GM18870 (cell line): ENCODE data around the gene GAB1.
"Not testable (repeated sequence)": the region's sequence is repeated elsewhere in the genome, so short reads cannot be mapped to it uniquely, and the experiment has no call there.

Source experiments
- ATAC-seq: cut with Tn5 transposase; IDR thresholded peaks from one replicate; pipeline ENCODE4 v1.9.1; 2021; ENCODE audit warnings: moderate library complexity; ENCODE audit not compliant: unreplicated experiment

The GAB1 gene

DNA sequence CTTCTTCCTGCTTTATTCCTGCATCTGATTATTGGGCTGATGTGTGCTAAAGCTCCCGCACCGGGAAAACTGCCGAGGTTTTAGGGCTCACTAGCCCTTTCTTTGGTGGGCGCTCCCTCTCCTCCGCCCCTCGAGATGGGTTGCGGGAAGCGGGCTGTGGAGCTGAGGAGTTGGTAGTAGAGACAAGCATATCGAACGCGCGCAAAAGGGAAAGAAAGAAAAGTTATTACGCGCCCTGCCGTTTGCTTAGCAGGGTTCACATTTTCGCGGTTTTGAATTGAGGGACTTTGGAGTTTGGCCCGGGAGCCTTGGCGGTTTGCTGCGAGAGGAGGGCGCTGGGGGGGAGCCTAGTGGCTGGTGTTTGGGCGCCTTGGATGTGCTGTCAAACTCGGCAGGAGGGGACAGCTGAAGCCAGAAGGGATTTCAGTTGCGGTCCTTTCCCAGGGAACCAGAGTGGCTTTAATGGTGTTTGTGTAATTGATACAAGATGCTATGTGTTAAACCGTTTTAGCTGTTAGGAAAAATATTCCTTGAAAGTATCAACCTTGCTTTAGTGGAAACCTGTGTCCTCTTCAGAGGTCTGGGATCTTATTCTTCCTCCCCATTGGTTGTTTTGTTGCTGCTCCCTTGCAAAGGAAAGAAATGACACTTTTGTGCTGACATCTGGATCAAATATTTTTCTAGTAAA is 1.1 kb downstream of the GAB1 start:
- ATAC-seq: no peak

DNA sequence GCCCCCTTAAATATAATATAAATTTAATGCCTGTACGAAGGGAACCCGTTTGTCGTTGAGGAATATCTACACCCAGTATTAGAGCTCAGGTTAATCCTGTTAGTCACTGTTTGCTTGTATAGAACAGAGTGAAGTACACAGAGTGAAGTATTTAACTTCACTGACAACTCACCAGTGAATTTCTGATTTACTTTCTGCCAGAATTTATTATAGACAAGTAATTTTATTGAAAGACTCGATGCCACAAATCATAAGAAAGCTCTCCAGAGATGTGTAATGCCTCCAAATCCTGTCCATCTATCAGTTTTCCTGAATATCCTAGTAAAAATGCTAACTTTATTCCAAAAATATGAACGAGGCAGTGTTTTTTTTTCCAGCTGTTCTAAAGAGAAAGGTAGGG is 1.6 kb downstream of the GAB1 start:
- no peak for ATAC-seq

DNA sequence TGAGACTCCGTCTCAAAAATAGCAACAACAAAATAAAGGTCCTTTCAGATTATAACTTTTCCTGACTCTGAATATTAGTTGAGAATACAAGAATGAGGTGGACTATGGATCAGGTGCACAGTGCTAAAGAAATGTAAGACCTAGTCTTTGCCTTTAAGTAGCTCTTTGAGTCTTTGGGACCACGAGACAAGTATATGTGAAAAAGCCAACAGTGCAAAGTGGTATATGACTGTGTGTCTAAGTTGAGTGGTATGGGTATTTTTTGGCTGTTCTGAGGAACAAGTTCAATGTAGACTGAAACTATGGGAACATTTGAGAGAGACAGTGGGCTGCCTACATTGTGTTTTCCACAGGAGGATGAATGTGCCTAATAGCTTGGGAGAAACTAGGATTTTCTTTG is 2.8 kb downstream of the GAB1 start:
- ATAC-seq: no peak

DNA sequence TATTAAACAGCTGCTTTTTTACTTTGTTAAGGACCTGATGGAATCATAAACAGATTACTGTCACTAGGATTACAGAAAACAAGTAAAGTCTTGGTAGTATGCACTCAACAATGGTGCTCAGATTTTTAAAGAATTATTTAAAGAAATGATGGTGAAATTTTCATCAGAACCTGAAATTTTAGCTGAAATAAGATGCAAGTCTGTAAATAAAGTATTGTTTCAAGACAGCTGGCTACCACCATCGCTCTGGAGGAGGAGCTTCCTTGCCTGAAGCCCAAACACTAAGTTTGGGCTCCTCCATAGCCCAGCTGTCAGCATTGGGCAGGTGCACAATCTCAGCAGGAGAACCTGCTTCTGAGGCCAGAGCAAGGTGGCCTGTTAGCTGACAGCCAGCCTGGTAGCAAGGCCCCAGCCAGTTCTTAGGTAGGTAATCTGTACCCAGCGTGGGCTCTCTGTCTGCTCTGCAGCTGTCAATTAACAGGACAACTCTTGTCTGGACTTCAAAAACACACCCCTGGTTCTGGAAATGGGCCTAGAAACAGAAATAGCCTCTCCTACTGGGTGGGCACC is 4.6 kb downstream of the GAB1 start:
- no peak for ATAC-seq

DNA sequence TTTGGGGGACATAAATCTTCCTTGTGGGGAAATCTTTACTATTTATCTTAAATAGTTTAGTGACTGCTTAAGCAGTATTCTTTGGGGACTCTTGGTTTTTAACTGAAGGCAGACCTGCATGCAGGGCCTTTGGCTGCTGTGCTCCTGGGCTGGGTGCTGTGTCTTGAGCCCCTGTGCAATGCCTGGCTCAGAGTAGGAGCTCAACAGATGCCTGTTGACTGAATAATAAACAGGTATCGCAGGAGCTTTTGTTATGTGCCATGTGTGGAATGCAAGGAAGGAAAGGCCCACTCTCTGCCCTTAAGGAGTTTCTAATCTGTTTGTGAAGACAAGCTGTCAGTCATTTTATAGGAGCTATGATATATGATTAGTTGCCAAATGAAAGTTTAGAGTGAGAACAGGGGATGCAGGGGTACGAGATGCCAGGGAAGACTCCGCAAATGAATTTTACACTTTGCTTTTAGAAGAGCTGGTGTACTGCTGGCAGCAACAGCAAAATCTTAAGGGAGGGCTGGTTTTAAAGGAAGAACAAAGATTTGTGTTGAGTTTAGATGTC is 6.7 kb downstream of the GAB1 start:
- no peak for ATAC-seq

DNA sequence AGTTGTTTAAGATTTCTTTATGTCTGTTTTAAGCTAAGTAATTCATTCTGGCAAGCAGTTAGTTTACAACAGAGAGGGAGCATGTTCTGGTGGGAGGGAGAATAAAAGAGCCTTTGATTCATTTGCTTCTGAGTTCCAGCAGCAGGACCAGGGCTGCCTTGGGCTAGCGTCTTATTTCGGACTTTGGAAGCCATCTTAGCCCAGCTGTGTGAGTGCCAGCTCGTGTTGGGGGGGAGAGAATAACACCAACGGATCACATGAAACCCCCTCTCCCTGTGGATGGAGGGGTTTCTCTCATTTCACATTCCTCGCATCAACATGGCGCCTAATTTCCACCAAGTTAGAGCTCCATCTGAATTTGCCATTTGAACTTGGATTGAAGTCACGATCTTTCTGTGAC is 7.4 kb downstream of the GAB1 start:
- ATAC-seq: no peak

DNA sequence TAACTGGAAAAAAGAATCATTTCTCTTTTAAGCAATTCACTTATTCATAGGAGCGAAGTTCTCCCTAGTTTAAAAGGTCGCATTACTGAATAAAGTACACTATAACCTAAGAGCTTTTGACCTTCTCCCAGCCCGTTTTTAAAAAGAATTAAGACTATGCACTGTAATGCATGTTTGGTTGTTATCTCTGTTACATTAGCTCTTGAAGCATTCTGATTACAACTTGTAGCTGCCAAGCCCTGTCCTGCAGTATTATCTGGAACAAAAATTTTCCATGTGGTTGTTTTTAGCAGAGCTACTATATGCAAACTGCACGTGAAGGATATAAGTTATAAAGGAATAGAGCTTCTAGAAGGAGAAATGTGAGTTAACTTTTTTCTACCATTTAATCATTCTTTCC is 8.1 kb downstream of the GAB1 start:
- ATAC-seq: no peak

DNA sequence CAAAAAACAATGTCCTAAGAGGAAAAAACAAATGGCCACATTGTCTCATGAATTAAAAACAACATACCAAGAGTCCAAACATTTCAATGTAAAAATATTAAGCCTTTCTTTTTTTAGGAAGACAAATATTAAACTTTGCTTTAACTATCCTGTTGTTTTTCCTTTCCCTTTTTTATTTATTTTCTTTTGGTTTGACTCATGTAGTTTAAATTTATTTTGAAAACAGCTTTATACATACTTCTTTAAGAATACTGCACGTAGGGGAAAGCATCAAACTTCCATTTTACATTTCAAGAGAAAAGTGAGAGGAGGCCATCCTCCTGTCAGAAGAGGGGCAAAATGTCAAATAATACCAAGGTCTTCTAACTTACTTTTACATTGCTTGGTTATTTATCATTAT is 8.7 kb downstream of the GAB1 start:
- ATAC-seq: no peak

DNA sequence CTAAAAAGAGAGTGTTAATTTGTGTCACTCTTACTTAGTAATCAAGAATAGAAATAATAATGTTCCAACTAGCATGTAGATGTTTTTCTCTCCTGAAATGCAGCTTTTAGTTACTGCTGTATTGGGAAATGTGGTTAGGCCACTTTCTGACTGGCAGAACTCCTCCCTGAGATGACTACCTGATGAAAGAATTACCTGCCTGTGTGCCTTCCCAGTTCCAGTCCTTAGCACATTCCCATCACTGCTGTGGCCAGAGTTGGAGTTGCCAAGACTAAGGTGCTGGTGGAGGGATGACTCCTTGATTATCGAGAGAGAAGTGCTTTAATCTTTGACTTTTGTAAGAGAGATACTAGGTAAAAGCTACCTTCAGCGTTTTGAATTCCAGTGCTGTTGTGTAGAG is 9.5 kb downstream of the GAB1 start:
- no peak for ATAC-seq

DNA sequence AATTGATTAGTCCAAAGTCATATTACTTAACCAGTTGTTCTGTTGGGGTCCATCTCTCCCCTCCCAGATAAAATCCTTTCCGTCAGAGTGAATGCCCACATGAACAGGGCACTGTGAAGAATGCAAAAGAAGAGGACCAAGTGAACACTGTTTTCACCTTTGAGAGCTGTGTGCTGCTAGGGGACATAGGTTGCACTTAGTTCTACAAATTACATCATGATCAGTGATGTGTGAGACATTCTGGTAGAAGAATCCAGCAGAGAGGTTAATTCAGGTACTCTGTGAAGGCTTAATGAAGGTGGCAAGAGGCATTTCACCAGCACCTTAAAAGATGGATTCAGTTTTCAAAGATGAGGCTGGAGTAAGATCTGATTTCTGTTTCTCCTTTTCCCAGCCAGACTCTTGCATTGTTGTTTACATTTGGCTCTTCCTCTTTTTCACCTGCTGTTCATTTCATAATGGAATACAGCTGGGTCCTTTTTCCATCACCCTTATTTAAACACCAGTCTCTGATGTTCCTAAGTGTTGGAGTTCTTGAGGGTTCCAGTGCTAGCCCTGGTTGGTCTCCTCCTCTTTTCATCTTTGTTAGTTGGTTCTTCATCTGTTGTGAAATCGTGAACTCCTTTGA is 10.9 kb downstream of the GAB1 start:
- ATAC-seq: no peak

DNA sequence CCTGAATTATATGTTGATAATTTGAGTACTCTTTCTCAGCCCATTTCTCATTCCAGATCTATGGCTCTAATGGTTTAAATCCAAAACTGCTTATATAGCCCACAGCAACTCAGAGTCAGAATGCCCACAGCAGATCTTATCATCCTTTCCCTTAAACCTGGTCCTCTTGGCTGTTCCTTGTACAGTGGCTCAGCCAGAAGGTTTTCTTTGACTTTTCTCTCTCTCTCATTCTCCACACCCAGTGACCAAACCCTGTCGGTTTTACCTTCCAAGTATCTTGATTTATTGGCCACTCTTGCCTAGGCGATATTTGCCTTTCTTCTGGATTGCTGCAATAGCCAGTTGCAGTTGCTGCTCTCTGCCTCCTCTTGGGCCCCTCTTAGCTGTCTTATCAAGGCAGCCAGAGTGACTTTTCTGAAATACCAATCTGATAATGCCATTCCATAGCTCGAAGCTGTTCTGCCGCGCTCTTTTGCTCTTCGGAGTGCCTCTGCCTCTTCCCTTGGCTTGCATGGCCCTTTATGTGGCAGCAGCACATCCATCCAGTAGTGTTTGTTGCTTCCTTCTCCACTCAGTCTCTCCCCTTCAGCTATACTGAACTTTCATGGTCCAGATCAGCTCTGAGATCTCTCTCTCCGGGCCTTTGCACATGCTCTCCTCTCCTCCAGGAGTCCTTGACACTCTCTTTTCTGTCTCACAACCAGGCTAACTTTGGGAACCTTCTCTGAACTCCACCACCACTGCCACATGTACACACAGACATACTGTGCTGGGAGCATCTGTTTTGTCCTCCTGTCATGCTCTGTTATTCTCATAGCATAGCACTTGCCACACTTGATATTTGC is 11.8 kb downstream of the GAB1 start:
- ATAC-seq: no peak

DNA sequence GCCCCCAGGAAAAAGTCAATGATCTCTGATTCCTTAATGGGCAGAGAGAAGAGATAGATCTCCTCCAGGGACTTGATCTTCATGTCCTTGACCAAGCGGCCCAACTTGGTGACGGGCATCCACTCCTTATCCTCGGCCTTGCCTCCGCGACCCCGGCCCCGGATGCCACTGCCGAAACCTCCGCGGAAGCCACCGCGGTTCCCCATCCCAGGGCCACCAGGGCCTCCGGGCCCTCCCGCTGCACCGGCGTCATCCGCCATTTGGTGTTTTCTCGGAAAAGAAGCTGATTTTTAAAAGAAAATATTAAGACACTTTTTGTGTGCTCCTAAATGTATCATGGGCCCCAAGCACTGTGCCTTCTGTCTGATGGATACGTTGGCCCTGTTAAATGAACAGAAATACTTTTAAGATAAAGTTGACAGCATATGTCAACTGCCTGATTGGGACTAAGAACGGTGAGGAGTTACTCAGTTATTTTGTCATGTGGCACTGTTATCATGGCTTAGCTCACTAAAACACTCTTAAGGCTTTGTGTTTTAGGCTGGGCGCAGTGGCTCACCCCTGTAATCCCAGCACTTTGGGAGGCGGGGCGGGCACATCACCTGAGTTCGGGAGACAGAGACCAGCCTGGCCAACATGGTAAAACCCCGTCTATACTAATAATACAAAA is 13.3 kb downstream of the GAB1 start:
- ATAC-seq: not testable (repeated sequence)

DNA sequence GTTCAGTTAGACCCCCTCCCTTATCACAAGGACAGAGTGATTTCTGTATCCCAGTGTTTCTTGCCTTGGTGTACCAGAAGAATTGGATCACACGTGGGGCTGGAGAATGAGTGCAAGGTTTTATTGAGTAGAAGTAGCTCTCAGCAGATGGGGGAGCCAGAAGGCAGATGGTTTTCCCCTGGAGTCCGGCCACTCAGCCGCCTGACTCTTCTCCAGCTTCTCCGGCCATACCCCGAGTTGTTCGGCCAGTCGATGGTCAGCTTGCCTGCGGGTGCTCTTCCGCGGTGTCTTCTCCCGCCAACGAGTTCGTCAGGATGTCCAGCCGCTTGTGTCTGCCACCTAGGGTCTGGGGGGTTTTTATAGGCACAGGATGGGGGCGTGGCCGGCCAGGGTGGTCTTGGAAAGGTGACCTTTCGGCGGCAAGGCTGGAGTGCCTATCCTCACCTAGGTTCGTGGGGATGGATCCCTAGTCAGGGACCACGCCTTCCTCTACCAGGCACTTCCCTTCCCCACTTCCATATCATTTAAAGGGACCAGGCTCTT is 14.5 kb downstream of the GAB1 start:
- ATAC-seq: no peak

DNA sequence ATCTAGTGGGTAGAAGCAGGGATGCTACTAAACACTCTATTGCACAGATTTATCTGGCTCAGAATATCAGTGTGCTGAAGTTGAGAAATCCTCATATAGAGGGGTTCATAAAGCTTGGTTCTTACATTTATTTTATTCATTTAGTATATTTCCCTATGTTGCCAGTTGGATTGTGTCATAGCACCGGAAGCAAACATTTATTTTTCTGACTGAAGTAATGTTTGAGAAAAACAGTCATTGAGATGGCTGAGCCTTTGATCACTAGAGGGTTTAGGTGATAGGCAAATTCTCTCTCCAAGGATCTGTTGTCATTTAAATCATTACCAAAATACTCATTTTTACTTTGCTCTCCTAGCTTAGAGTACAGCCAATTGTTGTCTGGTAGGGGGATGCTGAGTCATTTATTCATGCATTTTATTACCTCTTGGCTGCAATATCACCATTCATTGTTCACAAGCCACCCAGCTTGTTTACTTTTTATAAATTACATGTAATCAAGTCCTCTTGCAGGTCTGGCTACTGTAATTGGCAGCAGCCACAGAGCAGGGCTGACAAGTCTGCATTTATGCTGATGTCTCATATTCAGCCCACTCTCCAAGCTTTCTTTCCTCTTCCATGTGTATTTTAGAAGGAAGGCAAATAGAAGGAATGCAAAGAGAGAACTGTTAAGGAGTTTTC is 15.2 kb downstream of the GAB1 start:
- no peak for ATAC-seq

DNA sequence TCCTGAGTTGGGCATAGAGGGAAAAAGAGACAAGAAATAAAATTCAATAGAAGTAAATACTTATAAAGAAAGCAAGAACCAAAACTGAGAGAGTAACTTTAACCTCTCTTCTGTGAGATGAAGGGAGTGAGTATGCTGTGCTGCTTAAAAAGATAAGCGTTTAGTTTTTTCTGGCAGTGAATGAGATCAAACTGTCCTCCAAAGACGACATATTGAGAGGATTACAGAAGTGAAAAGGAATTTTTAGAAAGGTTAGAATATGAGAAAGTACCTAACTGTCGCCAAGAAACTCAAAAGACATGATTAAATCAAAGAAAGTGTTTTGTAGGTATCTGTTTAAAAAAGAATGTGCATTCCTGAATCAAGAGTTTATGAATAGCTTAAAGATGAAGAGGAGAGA is 16.0 kb downstream of the GAB1 start:
- ATAC-seq: no peak

DNA sequence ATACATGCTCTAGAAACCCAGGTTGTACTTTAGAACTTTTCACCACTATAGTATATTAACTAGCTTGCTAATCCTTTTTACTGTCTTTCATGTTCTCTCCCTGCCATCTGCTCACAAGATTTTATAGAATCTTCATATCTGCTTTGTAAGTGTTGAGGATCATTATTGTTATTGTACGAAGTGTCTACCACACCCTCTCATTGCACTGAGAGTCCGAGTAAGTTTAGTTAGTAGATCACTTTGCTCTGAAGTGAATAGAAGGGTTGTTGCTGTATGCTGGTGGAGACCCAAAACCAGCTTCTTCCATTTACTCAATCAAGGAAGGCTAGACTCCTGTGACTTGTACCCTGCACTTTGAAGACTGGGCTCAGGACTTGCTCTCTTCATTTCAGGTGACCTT is 17.1 kb downstream of the GAB1 start:
- no peak for ATAC-seq

DNA sequence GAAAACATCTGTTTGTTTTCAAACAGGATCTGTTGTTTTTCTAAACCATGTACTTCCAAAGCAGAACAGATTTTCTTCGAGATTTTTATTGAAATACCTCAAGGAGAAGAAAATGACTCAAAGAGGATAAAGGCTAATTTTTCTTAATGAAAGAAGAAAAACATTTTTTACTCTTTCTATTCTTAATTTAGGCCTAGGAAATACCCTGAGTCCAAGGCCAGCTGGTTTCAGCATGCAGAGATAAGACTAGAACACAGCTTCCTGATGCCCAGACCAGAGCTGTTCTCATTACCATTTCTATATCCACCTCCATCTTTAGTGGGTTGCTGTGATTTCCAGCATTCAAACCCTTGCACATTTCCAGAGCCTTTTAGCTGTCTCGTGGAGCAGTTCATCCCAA is 18.3 kb downstream of the GAB1 start:
- no peak for ATAC-seq

DNA sequence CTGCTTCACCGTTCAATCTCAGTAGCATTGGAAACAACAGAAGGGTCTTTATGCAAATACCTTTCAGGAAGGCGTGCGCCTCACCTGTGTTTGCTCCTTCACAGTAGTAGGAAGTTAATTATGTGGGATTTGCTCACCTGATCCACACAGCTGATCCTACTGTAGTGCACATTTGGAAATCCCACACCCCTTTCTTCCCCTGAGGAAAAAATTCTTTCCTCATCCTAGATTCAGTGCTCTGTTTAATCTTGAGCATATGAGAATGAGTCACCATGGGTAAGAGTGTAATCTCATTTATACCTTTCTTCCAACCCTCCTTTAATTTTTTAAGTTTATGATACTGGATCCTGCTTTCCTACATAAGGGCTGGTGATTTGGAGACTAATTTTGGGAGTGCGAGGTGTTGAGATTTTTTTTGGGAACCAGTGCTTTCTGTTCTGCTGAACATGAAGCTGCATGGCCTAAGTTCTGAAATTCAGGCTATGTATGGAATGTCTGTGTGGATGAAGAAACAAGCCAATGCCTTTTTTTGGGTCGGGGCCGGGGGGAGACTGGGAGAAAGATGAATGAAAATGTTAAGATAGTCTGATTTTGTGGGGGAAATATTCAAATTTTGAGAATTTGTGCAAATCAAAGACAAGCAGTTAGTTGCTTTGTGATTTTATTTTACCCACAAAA is 19.0 kb downstream of the GAB1 start:
- ATAC-seq: no peak

DNA sequence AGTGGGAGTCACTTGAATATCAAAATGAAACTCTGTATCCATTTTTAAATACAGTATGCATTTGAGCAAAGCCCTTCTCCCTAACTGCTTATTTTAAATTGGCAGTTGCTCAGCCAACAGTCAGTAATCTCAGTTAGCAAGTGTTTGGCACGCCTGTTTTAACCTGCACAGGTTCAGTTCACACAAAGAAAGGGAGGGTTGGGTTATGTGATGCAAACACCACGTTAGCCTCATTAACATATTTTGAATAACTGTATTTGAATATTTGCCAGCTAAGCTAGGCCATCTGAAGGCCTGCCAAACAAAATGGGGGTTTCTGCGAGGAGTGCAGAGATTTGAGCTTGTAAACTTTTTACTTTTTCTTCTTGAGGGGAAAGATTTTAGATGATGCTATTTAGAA is 19.8 kb downstream of the GAB1 start:
- no peak for ATAC-seq
